Activated CD4-positive, alpha-beta T cell treated with anti-CD3 and anti-CD28 coated beads, Interleukin-2, Interleukin-6, amounts not matched to agents 100 ng/mL and 50 ng/mL, durations not matched to agents 16 hours and 8 hours (primary cell): ENCODE results near the gene BTG1.

Source experiments
- DNase-seq: peaks from one replicate; pipeline ENCODE4 v3.0.0-alpha.2; 2020

Gene BTG1, protein sequence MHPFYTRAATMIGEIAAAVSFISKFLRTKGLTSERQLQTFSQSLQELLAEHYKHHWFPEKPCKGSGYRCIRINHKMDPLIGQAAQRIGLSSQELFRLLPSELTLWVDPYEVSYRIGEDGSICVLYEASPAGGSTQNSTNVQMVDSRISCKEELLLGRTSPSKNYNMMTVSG

DNA sequence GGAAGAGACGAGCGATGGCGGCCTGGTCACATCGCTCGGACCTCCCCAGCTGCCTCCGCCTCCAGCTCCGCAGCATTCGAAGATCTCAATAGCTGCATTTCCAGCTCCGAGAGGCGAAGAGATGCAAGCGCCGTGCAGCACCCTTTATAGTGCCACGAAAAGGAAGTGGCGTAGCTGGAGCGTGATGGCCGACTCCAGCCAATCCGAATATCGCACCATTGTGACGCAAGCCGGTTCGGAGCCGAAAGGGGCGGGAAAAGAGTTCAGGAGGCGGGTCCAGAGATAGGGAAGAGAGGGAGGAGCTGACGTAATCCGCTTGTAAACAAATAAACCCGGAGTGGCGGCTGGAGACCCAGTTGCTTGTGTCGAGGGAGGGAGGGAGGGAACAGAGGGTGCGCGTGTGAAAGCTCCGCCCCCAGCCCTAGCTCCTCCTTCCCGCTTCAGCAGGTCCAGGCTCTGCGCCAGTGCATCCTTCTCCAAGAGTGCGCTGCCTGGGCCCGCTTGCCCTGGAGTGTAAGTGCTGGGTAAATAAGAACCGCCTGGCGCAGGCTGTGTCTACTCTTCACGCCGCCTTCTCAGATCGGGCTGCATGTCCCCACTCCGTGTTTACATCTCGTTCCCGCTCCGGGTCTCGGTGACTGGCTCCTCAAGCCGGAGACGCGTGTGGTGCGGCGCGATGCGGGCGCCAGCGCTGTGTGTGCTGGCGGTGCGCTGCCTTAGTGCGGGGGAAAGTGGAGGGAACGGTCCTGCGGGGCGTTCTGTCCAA is at the start of gene BTG1:
Gene BTG1, minus strand, starts transcription at position 116 of the 766 bp plus-strand sequence. CDS start 311 bp downstream, outside the sequence.
- peak; percentile 100 for DNase-seq

DNA sequence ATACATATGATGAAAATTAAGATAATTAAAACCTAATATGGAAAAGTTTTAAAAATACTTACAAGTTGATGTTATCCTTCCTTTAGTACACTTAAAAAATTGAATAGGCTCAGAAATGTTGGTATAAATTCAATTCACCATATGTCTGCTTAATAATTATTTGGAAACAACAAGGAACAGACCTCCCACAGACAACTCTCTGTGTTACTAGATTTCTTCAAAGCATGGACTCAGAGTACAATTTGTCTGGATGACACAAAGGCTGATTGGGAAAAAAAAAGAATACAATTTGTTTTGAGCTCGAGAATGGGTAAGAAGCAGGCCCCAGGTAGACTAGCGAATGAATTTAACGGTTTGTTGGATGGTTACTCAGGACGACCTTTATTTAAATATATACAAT is 48.9 kb upstream of the BTG1 start:
- DNase-seq, result no peak

DNA sequence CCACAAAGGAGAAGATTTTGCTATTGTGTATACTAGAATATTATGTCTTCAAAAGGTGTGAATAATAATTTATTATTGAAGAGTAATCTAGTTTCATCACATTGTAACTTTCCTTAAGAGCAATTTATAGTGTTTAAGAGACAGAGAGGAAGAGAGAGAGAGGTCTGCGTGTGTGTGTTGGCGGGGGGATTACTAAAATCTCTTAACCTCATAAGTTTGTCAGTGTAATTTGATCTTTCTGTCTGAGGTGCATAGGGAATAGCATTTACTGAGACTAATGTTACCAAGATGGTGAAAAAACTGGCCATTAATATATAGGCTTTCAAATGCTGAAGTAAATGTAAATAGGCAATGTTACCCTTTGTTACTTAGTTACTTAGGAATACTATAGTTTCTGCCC is 48.2 kb upstream of the BTG1 start:
- DNase-seq, result no peak

DNA sequence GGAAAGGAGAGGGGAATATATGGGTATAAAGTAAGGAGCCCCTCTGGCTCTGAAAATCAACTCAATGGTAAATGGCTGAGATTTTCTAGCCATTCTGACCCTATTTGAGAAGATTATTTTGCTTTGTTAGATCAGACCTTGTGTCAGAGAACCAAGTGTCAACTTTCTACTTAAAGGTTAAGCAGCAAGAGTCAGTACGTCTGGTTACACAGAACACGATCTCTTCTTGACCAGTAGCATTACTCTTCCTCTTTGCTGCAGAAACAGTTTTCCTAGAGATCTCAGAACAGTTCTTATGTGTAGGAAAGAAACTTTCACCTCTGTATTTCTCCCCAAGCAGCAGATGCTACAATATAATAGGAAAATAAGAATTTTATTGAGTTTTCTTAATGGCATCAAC is 47.4 kb upstream of the BTG1 start:
- DNase-seq, result no peak

DNA sequence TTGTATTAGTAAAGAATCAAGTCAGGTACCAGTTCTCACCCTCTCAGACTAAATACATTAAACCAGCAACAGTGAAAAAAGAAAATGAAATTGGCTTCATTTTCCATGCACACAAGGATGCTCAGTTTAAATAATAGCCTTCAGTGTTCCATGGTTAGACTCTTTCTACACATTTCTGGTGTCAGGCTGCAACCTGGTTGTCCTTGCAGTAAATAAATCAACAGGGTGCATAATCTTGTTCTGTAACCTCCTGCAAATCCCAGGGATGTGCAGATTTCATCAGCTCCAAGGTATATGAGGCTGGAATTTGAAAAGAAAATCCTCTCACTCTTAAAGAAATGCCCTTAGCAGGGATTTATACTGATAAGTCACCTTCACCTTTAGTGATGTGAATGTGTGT is 46.7 kb upstream of the BTG1 start:
- no peak for DNase-seq

DNA sequence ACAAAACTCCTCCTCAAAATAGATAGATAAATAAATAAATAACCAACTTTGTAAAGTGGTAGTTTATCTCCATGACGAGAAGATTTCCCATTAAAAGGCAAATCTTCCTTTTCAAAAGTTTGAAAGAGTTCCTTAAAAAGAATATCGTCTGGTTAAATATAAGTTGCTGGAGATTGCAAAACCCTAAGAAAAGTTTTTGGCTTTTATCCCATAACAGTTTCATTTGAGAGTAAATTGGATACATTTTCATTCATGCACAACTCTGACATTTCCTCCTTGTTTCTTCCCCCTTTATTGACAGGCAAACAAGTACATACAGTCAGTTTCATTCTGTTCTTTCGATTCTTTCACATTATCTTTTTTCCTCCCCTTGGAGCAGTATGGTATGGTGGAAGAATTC is 45.4 kb upstream of the BTG1 start:
- DNase-seq, result no peak

- DNase-seq, result no peak
Observed at GRCh38 chr12:92188517-92189188, 43.0 kb upstream of the BTG1 start.

GRCh38 chr12:92186038-92186470 is 40.4 kb upstream of the BTG1 start:
- DNase-seq, result peak; percentile 8

DNA sequence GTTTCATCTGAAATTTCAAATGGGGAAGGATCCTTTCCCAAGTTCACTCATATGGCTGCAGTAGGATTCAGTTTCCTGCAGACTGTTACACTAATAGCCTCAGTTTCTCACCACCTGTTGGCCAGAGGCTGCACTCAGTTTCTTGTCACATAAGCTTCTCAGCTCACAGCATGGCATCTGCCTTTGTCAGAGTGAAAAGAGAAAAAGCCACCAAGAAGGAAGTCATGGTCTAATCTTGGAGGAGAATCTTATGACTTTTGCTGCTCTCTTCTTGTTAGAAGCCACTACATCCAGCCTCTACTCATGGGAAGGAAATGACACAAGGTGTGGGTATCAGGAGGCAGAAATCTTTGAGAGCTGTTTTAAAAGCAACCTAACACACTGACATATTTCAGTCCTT is 39.4 kb upstream of the BTG1 start:
- DNase-seq, result peak; percentile 80

DNA sequence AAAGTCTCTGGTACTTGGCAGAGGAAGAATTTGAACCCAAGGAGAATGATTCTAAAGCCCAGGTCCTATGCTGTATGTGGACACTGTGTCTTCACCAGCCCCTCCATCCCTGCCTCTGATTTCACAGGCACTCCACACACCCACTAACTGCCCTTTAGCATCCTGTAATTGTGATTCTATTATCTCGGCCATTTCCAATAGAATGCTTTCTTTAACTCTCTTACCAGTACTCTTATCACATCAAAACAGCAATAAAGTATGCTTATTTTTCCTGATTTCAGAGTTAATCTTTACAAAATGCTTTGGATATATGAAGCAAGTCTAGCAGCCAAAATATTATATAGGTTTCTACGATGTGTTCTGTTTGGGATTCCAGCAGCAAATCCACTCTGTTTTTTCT is 37.9 kb upstream of the BTG1 start:
- no peak for DNase-seq

- DNase-seq, result no peak
Observed at GRCh38 chr12:92178340-92178739, 32.7 kb upstream of the BTG1 start.

DNA sequence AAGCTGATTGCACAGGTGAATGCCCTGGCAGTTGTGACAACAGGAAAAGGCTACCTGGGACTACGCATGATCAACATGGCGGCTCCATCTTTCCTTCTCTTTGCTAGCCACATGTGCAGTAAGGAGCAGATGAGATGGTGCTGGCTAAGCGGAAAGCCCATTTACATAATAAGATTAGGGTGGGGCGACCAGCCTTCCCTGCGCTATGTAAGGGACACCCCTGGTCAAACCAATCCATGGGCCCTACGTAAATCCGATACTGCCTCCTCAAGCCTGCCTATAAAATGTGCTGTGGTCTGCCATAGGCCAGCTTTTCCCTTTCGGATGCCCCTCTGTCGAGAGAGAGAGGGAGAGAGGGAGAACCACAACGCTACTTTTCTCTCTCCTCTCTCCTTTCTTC is 31.0 kb upstream of the BTG1 start:
- no peak for DNase-seq

DNA sequence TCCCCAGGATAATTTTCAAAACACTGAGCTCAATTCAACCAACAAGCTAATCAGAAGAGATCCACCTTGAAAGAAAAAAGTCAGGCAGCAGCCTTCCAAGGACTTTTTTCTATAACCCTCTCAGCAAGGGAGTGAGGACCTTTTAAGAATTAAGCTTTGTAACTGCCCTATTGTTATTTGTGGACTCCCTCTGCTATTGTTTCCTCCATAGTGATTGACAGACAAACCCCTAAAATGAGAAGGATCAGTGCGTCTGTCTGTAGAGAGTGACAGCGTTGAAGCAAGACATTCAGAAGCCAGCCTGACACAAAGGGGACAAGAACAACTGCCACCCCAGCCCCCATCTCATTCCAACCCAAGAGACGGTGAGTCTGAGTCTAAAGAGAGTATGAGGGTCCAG is 30.3 kb upstream of the BTG1 start:
- DNase-seq, result no peak

GRCh38 chr12:92170050-92170449 is 24.4 kb upstream of the BTG1 start:
- DNase-seq, result no peak

- no peak for DNase-seq
Observed at GRCh38 chr12:92167075-92167474, 21.4 kb upstream of the BTG1 start.

DNA sequence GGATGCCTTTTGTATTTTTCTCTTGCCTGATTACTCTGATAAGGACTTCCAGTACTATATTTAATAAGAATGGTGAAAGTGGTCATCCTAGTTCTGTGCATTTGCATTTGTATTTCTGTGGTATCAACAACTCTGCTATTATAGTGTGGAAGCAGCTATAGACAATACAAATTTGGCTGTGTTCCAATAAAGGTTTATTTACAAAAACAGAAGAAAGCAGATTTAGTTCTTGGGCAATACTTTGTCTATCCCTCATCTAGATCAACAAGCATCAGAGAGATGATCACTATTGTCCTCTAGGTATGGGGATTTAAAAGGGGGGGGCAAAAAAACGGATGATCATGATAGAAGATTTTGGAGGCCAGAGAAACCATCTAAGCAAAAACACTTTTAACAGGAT is 19.1 kb upstream of the BTG1 start:
- DNase-seq, result no peak

DNA sequence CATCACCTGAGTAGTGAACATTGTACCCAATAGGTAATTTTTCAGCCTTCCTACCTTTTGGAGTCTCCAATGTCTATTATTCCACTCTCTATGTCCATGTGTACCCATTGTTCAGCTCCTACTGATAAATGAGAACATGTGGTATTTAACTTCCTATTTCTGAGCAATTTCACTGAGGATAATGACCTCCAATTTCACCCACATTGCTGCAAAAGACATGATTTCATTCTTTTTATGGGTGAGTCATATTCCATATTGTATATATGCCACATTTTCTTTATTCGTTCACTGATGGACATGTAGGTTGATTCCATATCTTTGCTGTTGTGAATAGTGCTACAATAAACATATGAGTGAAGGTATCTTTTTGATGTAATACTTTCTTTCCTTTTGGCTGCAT is 16.4 kb upstream of the BTG1 start:
- no peak for DNase-seq

DNA sequence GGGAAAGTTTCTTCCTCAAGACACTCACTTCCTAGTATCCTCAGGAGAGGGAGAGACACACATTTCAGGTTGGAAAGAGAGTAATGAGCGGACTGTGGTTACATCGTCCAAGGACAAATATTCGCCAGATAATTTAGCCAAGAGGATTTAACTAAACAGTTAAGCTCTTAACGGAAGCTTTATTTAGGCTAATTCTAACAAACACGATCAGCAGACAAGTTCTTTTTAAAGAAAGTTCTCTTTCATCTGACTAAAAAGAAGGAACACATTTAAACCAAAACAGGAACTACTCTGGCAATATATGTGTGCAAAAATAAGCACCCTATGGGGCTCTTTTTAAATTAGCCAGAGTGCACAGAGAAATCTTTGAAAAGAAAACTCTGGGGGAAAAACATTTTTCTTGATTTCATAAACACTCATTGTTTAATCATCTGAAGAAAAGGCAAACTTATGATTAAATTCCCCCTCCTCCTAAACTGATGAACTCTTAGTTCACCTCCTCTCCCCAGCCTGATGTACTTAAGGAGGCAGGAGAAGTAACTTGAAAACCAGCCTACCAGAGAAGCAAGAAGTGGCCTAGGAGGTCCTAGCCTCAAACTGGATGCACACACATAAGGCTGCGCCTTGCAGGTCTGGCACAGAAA is 13.3 kb upstream of the BTG1 start:
- no peak for DNase-seq

DNA sequence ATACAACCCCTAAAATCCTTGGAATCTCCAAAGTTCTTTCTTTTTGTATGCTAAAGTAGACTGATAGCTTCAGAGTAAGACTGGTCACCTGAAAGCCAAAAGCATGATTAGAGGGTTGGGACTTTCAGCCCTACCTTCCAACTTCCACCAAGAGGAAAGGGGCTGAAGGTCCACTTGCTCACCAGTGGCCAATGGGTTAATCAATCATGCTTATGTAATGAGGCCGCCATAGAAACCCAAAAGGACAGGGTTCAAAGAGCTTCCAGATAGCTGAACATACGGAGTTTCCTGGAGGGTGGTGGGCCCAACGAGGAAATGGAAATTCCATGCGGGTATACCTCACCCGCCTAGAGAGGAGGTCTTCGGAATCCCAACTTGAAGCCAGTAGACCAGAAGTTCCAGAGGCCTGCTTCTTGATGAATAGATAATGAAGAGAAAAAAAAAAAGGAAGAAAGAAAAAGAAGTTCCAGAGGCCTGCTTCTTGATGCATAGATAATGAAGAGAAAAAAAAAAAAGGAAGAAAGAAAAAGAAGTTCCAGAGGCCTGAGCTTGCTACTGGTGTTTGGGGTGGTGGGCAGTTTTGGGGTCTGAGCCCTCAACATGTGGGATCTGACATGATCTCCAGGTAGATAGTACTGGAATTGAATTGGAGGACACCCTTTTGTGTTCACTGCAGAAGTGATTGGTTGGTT is 11.2 kb upstream of the BTG1 start:
- DNase-seq, result no peak

DNA sequence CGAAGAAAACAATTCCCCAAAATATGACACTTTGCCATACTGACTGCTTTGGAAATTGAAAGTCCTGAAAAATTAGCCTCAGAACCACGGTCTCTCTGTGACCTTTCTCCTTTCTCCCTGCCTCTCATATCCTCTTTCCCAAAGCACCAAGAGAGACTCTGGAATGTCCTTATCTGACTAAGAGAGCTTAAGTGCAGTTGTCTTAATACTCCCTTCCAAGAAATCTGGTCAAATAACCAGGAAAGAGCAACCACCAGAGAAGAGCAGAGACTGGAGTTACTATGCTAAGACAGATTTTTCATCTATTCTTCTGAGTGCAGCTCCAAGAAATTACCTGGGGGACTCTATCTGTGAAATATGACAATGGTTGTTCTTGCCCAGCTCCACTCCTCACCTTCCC is 10.5 kb upstream of the BTG1 start:
- DNase-seq, result no peak

DNA sequence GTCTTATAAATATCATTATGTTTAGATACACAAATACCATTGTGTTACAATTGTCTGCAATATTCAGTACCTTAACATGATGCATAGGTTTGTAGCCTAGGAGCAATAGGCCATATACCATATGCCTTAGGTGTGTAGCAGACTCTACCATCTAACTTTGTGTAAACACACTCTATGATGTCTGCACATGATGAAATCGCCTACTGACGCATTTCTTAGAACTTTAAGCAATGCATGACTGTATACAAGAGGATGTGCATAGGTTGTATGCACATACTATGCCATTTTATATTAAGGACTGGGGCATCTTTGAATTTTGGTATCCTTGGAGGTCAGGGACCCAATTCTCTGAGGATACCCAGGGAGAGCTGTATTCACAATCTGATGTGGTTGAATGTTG is 10.1 kb upstream of the BTG1 start:
- DNase-seq, result no peak

- no peak for DNase-seq
Observed at GRCh38 chr12:92151916-92152315, 6.3 kb upstream of the BTG1 start.

DNA sequence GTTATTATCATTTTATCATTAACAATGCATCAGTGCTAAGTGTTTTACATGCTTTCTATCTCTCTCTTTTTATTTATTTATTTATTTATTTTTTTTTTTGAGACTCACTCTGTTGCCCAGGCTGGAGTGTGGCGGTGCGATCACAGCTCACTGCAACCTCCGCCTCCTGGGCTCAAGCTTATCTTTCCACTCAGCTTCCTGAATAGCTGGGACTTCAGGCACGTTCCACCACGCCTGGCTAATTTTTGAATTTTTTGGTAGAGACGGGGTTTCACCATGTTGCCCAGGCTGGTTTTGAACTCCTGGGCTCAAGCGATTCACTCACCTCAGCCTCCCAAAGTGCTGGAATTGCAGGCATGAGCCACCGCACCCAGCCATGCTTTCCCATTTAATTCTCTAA is 3.9 kb upstream of the BTG1 start:
- no peak for DNase-seq
